Right atrium auricular region (tissue), 2 donors: ENCODE results near the gene DCDC2C. TPM values are rescaled to one million over a fixed set of nuclear protein-coding genes. Genes with fewer than 3 reads are reported as not detected.

ENCODE experiments used
- DNase-seq: peaks from one replicate; pipeline ENCODE4 v3.0.0-alpha.2; 2019; ENCODE audit warnings: low spot score
- H3K27ac ChIP-seq, 2 donors: fragments of 200-600 bp; sonication (generic); 1 replicate in 1 of 2; 2 replicates in 1 of 2; pipeline ENCODE4 v1.5.1; 2016 to 2019
- H3K27me3 ChIP-seq, 2 donors: fragments of 200-600 bp; sonication (generic); one replicate each; pipeline versions ENCODE4 v1.5.1 to v1.6.0; 2017 to 2019
- H3K36me3 ChIP-seq: fragments of 200-600 bp; sonication (generic); one replicate; pipeline ENCODE4 v1.5.1; 2016
- H3K4me1 ChIP-seq, 2 donors: fragments of 200-600 bp; sonication (generic); one replicate each; pipeline versions ENCODE4 v1.5.1 to v1.6.0; 2017 to 2019
- H3K4me3 ChIP-seq, 2 donors: fragments of 200-600 bp; sonication (generic); 1 replicate in 1 of 2; 2 replicates in 1 of 2; pipeline ENCODE4 v1.5.1; 2017 to 2019; ENCODE audit warnings: mild to moderate bottlenecking in 1 of 2, moderate library complexity in 1 of 2
- H3K9me3 ChIP-seq, 2 donors: fragments of 200-600 bp; sonication (generic); one replicate each; pipeline ENCODE4 v1.5.1; 2019
- total RNA-seq, 2 donors: library from RNA; depleted of rRNA; stranded (reverse); fragments of >200 nt; gene quantifications; one replicate each; pipeline ENCODE4 v1.1.0, GENCODE V29; 2016
- TF ChIP-seq, protein P1 (sequence below), 2 donors: fragments of 200-600 bp; sonication (generic); IDR thresholded peaks; one replicate each; pipeline ENCODE4 v1.5.1; 2019; ENCODE audit warnings: antibody characterized with exemption in 2 of 2

The DCDC2C gene
- total RNA-seq, 2 donors from 2014 or later = not detected

- TF ChIP-seq, protein P1, sequence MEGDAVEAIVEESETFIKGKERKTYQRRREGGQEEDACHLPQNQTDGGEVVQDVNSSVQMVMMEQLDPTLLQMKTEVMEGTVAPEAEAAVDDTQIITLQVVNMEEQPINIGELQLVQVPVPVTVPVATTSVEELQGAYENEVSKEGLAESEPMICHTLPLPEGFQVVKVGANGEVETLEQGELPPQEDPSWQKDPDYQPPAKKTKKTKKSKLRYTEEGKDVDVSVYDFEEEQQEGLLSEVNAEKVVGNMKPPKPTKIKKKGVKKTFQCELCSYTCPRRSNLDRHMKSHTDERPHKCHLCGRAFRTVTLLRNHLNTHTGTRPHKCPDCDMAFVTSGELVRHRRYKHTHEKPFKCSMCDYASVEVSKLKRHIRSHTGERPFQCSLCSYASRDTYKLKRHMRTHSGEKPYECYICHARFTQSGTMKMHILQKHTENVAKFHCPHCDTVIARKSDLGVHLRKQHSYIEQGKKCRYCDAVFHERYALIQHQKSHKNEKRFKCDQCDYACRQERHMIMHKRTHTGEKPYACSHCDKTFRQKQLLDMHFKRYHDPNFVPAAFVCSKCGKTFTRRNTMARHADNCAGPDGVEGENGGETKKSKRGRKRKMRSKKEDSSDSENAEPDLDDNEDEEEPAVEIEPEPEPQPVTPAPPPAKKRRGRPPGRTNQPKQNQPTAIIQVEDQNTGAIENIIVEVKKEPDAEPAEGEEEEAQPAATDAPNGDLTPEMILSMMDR (IDR thresholded peaks at IDR 0.05) = no peak
- Histone ChIP-seq H3K4me1 (no peaks in the 10 kb centered on the region), H3K9me3 (no peaks in the 10 kb centered on the region), H3K36me3 (no peaks in the 10 kb centered on the region), H3K27me3 (no peaks in the 10 kb centered on the region), H3K27ac (no peak overlapping the region), H3K4me3 (no peak overlapping the region)
- no peak for DNase-seq
These were observed 51.4 kb downstream of the DCDC2C start for GRCh38 chr2:3754795-3755194.

DNA sequence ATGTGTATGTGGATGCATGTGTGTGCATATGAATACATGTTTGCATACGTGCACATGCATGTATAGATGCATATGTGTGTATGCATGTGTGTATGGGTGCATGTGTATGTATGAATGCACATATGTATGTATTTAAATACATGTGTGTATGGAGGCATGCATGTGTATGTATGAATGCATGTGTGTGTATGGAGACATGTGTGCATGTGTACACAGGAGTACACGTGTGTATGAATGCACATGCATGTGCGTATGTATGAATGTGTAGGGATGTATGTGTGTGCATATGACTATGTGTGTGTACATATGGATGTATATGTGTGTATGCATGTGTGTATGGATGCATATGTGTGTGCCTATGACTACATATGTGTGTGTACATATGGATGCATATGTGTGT, 51.9 kb downstream of the DCDC2C start:
- DNase-seq = no peak
- Histone ChIP-seq H3K36me3 (no peaks in the 10 kb centered on the region), H3K4me3 (no peak overlapping the region), H3K27me3 (no peaks in the 10 kb centered on the region), H3K9me3 (no peaks in the 10 kb centered on the region), H3K27ac (no peak overlapping the region), H3K4me1 (no peaks in the 10 kb centered on the region)
- TF ChIP-seq, protein P1 (IDR thresholded peaks at IDR 0.05) = no peak

GRCh38 chr2:3756306-3756705, 52.9 kb downstream of the DCDC2C start:
- H3K27me3 ChIP-seq = no peaks in the 10 kb centered on the region
- H3K4me1 ChIP-seq = no peaks in the 10 kb centered on the region
- H3K4me3 ChIP-seq = no peak overlapping the region
- TF ChIP-seq, protein P1 (IDR thresholded peaks at IDR 0.05) = no peak
- no peaks in the 10 kb centered on the region for H3K36me3 ChIP-seq
- DNase-seq = no peak
- H3K9me3 ChIP-seq = no peaks in the 10 kb centered on the region
- no peak overlapping the region for H3K27ac ChIP-seq

GRCh38 chr2:3758906-3759305, 55.5 kb downstream of the DCDC2C start:
- Histone ChIP-seq H3K4me1 (no peaks in the 10 kb centered on the region), H3K36me3 (no peaks in the 10 kb centered on the region), H3K27ac (no peak overlapping the region), H3K27me3 (no peaks in the 10 kb centered on the region), H3K9me3 (no peaks in the 10 kb centered on the region), H3K4me3 (no peak overlapping the region)
- DNase-seq = no peak
- TF ChIP-seq, protein P1 (IDR thresholded peaks at IDR 0.05) = no peak

DNA sequence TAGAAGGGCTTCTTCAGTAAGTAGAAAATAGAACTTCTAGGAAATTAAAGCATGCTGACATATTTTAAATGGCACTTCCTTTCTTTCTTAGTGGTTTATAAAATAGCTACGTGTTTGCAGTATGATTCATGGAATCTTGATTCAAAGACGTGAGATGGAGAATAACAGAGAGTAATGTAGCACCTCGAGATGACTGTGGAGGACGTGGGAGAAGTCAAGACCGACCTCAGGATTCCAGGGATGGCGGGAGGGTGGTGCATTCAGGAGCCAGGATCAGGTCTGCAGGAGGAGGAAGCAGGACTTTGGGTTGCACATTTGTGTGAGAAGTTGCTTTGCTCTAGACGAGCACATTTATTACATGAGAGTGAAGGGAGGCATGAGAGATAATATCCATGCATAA, 56.0 kb downstream of the DCDC2C start:
- TF ChIP-seq, protein P1 (IDR thresholded peaks at IDR 0.05) = no peak
- H3K9me3 ChIP-seq = no peaks in the 10 kb centered on the region
- DNase-seq = no peak
- H3K4me1 ChIP-seq = no peaks in the 10 kb centered on the region
- no peak overlapping the region for H3K27ac ChIP-seq
- no peaks in the 10 kb centered on the region for H3K27me3 ChIP-seq
- H3K4me3 ChIP-seq = no peak overlapping the region
- no peaks in the 10 kb centered on the region for H3K36me3 ChIP-seq

DNA sequence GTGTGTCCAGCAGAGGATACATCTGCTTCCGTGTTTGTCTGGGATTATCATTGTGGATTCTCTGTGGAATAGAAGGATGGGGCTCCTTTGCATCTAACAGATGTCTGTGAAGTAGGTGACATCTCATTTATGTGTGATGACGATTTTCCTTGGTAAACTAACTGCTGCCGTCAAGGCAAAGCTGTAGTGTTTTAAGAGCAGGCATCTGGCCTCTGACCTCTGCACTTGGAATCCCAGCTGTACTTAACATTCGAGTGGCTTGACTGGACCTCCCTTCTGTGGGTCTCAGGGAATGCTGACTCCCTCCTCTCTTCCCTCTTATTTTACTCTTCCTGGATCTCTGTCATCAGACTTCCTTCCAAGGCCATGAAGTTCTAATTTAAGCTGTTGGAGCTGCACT, 56.4 kb downstream of the DCDC2C start:
- no peaks in the 10 kb centered on the region for H3K27me3 ChIP-seq
- TF ChIP-seq, protein P1 (IDR thresholded peaks at IDR 0.05) = no peak
- H3K27ac ChIP-seq = no peak overlapping the region
- DNase-seq = no peak
- no peaks in the 10 kb centered on the region for H3K36me3 ChIP-seq
- H3K4me1 ChIP-seq = no peaks in the 10 kb centered on the region
- H3K4me3 ChIP-seq = no peak overlapping the region
- no peaks in the 10 kb centered on the region for H3K9me3 ChIP-seq
